ENCODE data around the gene MAMDC2. TPM values are rescaled to one million over a fixed set of nuclear protein-coding genes. Genes with fewer than 3 reads are reported as not detected.

MAMDC2 gene
- polyA plus RNA-seq, 5 donors, result 5.6 to 8.1 (median 6.9) TPM

DNA sequence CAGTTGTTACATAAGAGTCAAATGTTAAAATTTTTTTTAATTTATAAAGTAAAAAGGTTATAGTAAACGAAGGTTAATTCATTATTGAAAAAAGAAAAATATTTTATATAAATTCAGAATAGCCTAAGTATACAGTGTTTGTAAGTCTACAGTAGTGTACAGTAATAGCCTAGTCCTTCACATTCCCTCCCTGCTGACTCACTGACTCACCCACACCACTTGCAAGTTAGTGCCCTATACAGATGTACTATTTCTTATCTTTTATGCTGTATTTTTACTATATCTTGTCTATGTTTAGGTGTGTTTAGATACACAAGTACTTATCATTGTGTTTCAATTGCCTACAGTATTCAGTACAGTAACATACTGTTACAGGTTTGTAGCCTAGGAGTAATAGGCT lies 57.6 kb downstream of the MAMDC2 start:
- no peak for DNase-seq

DNA sequence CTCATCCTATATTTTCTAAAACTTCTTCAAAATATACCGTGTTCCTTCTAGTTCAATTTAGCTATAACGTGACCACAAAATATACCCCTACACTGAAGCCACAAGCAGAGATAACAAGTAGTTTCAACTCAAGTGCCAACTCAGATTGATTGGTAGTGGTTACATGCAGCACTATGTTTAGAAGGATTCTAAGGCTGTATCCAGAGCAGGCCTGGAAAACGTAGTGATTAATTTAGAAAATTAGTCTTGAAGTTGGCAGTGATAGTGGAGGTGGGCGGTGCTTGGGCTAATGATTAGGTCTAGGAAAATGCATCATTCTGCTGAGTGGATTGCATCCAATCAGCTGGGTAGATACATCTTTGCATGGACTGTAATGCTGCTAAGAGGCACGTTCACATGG lies 61.5 kb downstream of the MAMDC2 start:
- no peak for DNase-seq

DNA sequence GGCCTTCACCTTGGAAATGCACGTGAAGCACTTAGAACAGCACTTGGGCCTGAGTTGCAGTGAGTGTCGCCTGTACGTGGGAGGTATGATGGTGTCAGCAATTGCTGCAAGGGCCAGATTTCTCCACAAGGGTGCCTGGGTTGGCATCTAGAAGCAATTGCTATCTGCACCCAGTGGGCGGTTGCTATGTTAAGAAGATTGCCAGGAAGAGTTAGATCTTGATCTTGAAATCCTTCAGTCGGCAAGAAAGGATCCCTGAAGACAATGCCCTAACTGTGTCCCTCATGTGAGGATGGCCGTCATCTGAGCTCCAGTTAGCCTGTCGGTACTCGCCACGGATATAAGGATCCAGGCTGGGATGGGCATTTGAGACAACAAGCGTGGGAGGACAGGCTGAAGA lies 62.9 kb downstream of the MAMDC2 start:
- no peak for DNase-seq

DNA sequence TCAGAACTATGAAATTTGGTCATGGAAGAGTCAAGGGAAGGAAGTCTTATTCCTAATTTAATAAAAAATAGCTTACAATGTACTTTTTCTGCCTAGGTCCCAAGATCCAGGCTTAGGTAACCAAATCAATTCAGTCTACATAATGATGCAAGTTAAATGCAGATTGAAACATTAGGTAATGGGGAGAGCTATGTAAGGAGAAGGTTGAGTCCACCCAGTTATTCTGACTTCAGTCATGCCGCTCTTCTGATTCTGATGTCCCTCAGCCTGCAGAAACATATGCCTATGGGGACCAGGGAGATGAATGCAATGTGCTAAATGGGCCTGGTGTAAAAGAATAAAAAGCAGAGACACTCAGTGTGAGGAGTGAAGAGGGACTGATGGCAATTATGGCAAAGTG lies 63.9 kb downstream of the MAMDC2 start:
- DNase-seq, result no peak

- no peak for DNase-seq
Observed at GRCh38 chr9:70108181-70108580, 64.5 kb downstream of the MAMDC2 start.

DNA sequence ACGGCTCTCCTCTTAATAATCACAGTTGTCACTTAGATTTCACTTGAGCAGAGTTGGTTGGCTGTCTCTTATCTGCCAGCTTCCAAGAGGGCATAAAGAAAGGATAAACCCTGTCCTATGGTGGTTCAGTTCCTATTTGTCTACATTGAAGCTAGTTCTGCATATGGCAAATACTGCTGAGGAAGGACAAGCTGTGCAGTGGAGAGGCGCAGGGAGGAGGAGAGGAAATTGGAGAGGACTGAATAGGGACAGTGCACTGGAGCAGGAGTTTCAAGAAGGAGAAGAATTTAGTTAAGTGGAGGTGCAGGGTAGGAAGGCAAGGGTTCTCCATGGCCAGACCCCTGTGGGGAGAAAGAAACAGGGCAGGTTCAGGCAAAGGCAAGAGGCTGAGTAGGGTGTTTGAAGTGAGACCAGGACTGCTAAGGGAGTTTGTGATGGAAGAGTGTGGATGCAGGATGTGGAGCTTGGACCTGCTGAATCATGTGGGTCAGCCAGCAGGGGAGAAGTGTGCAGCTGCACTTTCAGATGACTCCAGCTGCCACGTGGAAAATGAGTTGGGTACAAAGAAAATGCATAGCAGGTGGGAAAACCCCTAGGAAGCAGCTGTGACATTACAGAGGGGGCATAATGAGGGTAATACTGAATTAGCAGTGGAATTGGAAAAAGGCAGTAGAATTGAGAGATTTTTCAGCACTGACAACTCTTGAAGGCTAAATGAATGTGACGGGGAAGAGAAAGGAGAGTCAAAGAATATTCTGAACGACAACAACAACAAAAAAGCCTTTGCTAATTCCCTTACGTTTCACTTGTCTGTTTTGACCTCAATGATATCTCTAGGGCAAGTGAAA lies 66.8 kb downstream of the MAMDC2 start:
- no peak for DNase-seq

- peak in 1 of 2 donors; percentile 42 for DNase-seq
Observed at GRCh38 chr9:70111042-70111602, 67.5 kb downstream of the MAMDC2 start.

DNA sequence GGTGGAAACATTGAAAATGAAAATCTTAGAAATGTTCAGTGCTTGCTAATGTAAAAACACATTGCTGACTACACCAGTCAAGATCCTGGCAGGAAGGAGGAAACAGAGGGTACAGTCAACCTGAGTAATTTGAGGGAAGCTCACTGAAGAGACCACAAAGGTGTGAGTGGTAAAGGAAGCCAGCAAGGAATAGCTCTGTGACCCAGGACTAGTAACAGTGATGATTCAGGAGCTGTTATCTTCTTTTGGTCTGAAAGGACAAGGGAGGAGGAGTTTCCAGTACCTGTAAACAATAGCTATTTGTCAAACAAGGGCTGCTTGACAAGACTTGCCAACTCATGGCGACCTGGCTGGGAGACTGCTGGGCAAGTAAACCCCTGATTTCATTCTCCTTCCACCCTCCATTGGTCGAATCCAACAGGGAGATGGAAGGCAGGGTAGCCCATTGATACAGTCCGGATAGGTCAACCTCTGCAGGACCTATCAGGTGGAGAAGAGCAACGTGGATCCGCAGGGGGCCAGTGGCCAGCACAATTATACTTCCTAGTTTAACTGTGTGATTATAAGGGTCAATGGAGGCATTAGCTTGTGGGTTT lies 68.1 kb downstream of the MAMDC2 start:
- DNase-seq, result no peak

DNA sequence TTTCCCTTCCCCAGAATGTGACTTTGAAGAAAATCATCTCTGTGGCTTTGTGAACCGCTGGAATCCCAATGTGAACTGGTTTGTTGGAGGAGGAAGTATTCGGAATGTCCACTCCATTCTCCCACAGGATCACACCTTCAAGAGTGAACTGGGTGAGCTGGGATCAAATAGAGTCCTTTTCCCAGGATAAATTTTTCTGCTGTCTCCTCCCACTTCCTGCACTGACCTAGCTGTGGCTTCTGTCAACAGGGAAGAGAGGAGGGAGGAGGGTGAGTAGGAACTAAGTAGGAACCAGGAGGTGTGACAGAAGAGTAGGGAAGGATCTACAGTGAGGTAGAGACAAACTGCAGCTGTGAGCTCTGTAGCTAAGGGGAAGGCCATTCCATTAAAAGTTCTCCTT lies 69.3 kb downstream of the MAMDC2 start:
- DNase-seq, result no peak

DNA sequence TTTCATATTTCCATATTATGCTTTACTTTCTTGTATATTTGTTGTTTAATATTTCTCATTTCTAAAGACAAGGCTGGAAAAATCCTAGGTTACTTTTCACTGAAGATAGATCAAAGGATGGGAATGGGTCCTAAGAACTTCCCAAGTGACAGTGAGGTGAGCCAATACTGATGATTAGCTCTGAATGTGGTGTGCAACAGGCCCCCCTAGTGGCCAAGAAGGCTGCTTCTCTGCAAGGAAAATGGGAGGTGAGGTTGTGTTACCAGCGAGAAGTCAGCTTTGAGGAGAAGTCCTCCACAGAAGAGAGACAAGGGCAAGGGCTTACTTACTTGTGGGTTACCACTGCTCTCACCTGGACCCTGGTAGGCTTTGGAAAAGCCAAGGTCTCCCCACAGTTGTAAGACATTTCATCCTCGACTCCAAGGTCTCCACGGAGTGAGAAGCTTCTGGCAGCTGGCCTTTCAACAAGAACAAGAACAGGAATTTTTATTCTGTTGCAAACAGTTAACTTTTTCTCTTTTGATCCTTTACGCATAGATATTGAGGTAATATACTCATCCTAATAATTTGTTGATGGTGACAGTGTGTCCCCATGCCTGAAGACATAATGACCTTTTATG lies 69.9 kb downstream of the MAMDC2 start:
- peak; percentile 34 to 50 for DNase-seq

DNA sequence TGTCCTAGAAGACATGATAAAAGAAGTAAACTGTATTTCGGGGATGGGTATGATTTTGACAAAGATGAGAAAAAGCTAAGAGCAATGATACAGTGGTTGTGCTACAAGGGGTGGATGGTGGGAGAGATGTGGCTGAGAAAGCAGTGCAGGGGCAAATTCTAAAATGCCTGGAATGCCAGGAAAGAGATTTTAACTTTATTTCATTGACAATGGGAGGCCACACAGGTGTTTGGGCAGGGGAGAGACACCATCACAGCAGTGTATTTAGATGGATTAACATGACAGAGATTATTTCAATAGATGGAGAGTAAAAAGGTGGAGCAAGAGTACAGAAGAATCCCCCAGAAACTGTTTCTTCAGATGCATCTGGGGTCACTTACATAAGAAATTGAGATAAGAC lies 71.2 kb downstream of the MAMDC2 start:
- no peak for DNase-seq

GRCh38 chr9:70117835-70118319 lies 74.2 kb downstream of the MAMDC2 start:
- no peak for DNase-seq

GRCh38 chr9:70119786-70120185 lies 76.1 kb downstream of the MAMDC2 start:
- no peak for DNase-seq

GRCh38 chr9:70120834-70121510 lies 77.3 kb downstream of the MAMDC2 start:
- DNase-seq, result no peak

- DNase-seq, result no peak
Observed at GRCh38 chr9:70121818-70122436, 78.3 kb downstream of the MAMDC2 start.

DNA sequence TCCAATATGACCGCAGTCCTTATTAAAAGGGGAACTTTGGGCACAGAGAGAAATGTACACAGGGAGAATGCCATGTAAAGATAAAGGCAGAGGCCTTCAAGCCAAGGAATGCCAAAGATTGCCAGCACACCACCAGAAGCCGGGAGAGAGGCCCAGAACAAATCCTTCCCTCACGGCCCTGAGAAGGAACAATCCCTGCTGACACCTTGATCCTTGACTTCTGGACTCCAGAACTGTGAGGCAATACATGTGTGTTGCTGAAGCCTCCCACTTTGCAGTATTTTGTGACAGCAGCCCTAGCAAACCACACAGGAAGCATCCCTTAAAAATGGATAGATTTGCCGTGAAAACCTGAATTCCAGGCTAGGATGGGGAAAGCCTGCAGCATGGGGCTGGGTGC lies 80.0 kb downstream of the MAMDC2 start:
- DNase-seq, result no peak

- peak in 1 of 2 donors; percentile 29 for DNase-seq
Observed at GRCh38 chr9:70125621-70126263, 82.1 kb downstream of the MAMDC2 start.

DNA sequence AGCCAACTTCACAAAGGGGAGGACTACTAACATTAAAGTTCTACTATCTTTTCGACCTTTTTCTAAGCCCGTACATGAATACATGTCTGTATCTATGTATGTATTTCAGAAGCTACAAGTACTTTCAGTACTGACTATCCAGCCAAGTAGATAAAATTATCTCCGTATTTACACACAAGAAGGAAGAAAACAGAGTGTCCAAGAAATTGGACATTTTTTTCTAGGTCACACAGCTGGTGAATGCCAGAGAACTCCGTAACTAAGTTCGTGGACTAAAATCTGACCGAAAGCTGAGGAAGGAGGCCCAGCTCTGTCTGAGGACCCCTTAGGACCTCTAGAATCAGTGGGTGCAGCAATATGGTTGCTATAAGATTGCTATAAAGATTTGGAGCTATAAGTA lies 83.4 kb downstream of the MAMDC2 start:
- no peak for DNase-seq

GRCh38 chr9:70127540-70128416 lies 84.1 kb downstream of the MAMDC2 start:
- DNase-seq, result no peak

- DNase-seq, result no peak
Observed at GRCh38 chr9:70130266-70130665, 86.6 kb downstream of the MAMDC2 start.
